GM12892 (cell line): ENCODE measurements around the gene STK39.

ENCODE experiments used
- POLR2A ChIP-seq: IDR thresholded peaks from 2 replicates; pipeline ENCODE4 v1.6.1; 2011; ENCODE audit warnings: low read depth, low read length, control low read depth
- POLR2AphosphoS5 ChIP-seq: IDR thresholded peaks from 2 replicates; pipeline ENCODE4 v1.6.1; 2011; ENCODE audit warnings: low read depth, low read length, control low read depth

GRCh38 chr2:168152902-168153530 is 94.4 kb downstream of the STK39 start:
- no peak for TF ChIP-seq POLR2A
- no peak for TF ChIP-seq POLR2AphosphoS5
